GM12892 (cell line): Measurements from ENCODE around the gene SLC13A3.

ENCODE experiments used
- POLR2A ChIP-seq: IDR thresholded peaks from 2 replicates; pipeline ENCODE4 v1.6.1; 2011; ENCODE audit warnings: low read depth, low read length, control low read depth
- POLR2AphosphoS5 ChIP-seq: IDR thresholded peaks from 2 replicates; pipeline ENCODE4 v1.6.1; 2011; ENCODE audit warnings: low read depth, low read length, control low read depth

DNA sequence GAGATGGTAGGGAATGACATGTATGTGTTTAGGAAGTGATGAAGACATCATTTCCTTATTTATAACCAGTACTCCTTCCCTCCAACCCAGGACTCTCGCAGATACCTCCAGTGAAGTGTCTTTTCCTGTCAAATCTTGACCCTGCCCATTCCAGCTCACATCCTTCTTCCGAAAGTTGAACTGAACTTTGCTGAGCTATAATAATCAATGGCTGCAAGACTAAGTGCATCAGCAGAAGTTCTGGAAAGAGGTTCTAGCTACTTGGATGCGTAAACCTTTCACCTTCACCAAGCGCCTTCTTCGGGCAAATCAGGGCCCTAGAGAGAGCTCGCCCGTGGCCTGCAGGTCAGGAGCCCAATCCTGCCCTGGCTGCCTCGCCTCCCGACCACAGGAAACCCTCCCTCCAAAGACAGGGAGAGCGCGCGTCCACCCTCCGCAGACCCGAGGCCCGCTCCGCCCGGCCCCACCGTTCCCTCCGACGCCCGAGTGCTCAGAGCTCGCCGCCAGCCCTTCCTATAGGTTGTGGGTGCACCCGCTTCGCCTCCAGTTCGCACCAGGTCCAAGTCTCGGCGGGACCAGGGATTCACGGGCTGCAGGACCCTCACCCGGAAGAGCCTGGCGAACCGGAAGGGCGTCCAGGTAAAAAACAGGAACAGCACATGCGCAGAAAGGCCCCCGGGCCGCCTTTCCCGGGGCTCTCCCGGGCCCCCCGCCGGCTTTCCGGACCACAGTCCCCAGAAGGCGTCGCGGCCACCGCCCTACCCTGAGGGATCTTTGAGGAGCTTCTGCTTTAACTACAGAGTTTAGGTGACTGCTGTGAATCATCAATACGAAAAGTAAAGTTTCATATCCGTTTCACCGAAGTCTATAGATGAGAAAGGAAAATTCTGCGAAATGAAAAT is 138.1 kb downstream of the SLC13A3 start, which contains the start of gene ZNF334:
- TF ChIP-seq POLR2AphosphoS5 (no peak), POLR2A (no peak)
